ENCODE measurements around the gene ZC3H18.

ZC3H18 gene

DNA sequence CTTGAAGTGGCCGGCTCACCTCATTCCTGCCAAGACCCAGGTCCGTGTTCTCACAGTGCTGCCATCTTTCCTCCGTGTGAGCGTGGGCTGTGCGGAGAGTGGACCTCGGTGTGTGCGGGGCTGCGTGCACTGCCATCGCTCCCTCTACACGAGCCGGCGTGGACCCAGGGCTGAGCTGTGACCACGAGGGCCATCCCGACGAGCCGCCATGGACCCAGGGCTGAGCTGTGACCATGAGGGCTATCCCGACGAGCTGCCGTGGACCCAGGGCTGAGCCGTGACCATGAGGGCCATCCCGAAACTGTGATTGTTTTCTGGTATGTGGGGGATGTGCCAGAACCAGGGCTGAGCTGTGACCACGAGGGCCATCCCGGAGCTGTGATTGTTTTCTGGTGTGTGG lies 101.6 kb downstream of the ZC3H18 start:
- H3K36me3 Mint-ChIP-seq (ENCODE audit: low read depth), result peaks cover 6% of the 10 kb centered on the region
- no peak overlapping the region for H3K4me3 Mint-ChIP-seq
- DNase-seq, result no peak
- H3K27ac Mint-ChIP-seq, result no peak overlapping the region
- H3K4me1 Mint-ChIP-seq (ENCODE audit: low read depth), result no peaks in the 10 kb centered on the region
- H3K27me3 Mint-ChIP-seq, result no peaks in the 10 kb centered on the region
- no peaks in the 10 kb centered on the region for H3K9me3 Mint-ChIP-seq

GRCh38 chr16:88672776-88673175 lies 102.6 kb downstream of the ZC3H18 start:
- Mint-ChIP-seq H3K36me3 (ENCODE audit: low read depth) (peaks cover 8% of the 10 kb centered on the region), H3K4me1 (ENCODE audit: low read depth) (no peaks in the 10 kb centered on the region)

DNA sequence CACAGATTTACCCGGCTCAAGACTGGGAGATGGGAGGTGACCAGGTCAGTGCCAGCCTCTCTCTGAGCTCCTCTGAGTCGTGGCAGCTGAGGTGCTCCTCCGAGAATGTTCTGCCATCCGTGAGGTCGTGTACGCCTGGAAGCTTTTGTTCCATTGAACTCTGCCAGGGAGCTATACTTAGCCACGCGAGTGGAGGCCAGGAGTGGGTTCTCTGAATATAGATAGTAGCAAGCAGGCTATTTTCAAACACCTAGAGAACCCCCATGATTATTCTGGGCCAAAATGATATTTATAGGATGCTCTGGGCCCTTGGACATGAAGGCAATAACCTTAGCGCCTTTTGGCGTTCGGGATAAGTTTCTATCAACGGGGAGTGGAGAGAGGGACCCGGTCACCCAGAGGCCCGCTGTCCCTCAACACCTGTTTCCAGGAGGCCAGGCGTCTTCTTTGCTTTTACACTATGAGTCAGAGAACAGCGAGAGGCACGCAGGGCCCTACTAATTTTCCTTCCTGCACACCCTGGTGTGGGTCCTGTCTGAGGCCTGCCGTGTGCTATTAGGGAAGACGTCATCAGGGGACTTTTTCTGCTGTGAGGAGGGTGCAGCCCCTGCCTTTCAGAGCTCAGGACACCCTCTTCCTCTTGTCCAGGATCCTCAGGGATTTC lies 103.6 kb downstream of the ZC3H18 start:
- peaks cover 2% of the 10 kb centered on the region for H3K36me3 Mint-ChIP-seq (ENCODE audit: low read depth)
- no peaks in the 10 kb centered on the region for H3K27me3 Mint-ChIP-seq
- H3K4me1 Mint-ChIP-seq (ENCODE audit: low read depth), result no peaks in the 10 kb centered on the region
- H3K9me3 Mint-ChIP-seq, result no peaks in the 10 kb centered on the region
- no peak overlapping the region for H3K27ac Mint-ChIP-seq
- DNase-seq, result no peak
- H3K4me3 Mint-ChIP-seq, result no peak overlapping the region

More at GRCh38 chr16:88672776-88673175, 102.6 kb downstream of the ZC3H18 start:
- H3K27me3 Mint-ChIP-seq, result no peaks in the 10 kb centered on the region
- H3K4me3 Mint-ChIP-seq, result no peak overlapping the region
- no peaks in the 10 kb centered on the region for H3K9me3 Mint-ChIP-seq
- no peak overlapping the region for H3K27ac Mint-ChIP-seq
- no peak for DNase-seq

GRCh38 chr16:88676502-88677242 lies 106.5 kb downstream of the ZC3H18 start:
- H3K27me3 Mint-ChIP-seq, result no peaks in the 10 kb centered on the region
- peaks cover 4% of the 10 kb centered on the region for H3K36me3 Mint-ChIP-seq (ENCODE audit: low read depth)
- no peak for DNase-seq
- no peak overlapping the region for H3K4me3 Mint-ChIP-seq
- H3K9me3 Mint-ChIP-seq, result no peaks in the 10 kb centered on the region
- H3K4me1 Mint-ChIP-seq (ENCODE audit: low read depth), result peaks cover 12% of the 10 kb centered on the region
- H3K27ac Mint-ChIP-seq, result no peak overlapping the region

DNA sequence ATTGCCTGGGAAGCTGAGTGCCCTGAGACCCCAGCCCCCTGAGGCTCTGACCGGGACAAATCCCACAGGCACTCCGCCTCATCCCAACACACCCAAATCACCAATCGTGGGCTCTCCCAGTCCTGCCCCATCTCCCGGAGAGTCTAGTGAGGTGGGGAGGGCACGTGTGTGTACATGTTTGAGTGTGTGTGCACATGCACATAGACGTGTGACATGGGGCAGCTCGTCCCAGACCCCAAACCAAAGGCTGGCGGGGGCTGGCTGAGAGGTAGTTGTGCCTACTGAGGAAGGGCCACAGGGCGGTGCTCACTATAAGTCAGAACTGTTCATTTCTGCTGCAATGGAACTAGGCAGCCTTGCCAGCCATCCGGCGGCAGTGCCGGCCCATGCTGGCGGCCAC lies 107.5 kb downstream of the ZC3H18 start:
- H3K27me3 Mint-ChIP-seq, result no peaks in the 10 kb centered on the region
- no peak for DNase-seq
- H3K4me3 Mint-ChIP-seq, result no peak overlapping the region
- no peaks in the 10 kb centered on the region for H3K9me3 Mint-ChIP-seq
- H3K27ac Mint-ChIP-seq, result no peak overlapping the region
- peaks cover 21% of the 10 kb centered on the region for H3K4me1 Mint-ChIP-seq (ENCODE audit: low read depth)
- H3K36me3 Mint-ChIP-seq (ENCODE audit: low read depth), result peaks cover 4% of the 10 kb centered on the region

DNA sequence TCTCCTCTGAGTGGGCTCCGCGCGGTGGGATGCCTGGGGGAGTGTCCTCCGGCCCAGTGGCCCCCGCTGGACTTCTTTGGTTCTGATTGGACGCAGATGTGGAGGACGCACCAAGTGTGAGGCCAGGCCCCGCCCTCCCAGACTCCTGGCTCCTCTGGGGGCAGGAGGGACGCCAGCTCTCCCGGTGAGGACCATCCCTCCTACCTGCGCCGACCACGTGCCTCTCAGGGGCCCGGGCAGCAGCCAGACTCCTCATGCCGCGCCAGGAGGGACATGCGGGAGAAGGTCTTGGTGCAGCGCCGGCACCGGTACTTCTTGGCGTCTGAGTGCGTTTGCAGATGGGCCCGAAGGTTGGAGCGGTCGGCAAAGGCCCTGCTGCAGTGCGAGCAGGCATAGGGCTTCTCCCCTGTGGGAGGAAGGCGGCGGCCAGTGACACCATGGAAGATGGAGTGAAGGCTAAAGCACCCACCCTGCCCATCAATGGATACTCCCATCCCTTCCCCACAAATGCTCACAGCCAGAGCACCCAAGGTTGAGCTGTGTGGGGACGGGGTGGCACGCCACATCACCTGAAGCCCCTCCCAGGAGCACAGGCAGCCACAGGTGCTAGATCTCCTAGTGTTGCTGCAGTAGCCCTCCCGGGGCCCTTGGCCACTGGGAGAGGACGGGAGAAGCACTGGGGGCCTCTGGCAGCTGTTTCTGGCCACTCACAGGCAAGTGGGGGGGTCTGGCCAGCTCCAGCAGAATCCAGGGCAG lies 108.2 kb downstream of the ZC3H18 start:
- Mint-ChIP-seq H3K27me3 (no peaks in the 10 kb centered on the region), H3K27ac (no peak overlapping the region), H3K4me1 (ENCODE audit: low read depth) (peaks cover 21% of the 10 kb centered on the region), H3K9me3 (no peaks in the 10 kb centered on the region), H3K36me3 (ENCODE audit: low read depth) (peaks cover 4% of the 10 kb centered on the region), H3K4me3 (no peak overlapping the region)
- no peak for DNase-seq

GRCh38 chr16:88680554-88681083 lies 110.4 kb downstream of the ZC3H18 start:
- Mint-ChIP-seq H3K27me3 (no peaks in the 10 kb centered on the region), H3K36me3 (ENCODE audit: low read depth) (peaks cover 4% of the 10 kb centered on the region), H3K9me3 (no peaks in the 10 kb centered on the region), H3K4me1 (ENCODE audit: low read depth) (peaks cover 43% of the 10 kb centered on the region), H3K27ac (peak overlapping the region; percentile 94), H3K4me3 (no peak overlapping the region)
- no peak for DNase-seq

DNA sequence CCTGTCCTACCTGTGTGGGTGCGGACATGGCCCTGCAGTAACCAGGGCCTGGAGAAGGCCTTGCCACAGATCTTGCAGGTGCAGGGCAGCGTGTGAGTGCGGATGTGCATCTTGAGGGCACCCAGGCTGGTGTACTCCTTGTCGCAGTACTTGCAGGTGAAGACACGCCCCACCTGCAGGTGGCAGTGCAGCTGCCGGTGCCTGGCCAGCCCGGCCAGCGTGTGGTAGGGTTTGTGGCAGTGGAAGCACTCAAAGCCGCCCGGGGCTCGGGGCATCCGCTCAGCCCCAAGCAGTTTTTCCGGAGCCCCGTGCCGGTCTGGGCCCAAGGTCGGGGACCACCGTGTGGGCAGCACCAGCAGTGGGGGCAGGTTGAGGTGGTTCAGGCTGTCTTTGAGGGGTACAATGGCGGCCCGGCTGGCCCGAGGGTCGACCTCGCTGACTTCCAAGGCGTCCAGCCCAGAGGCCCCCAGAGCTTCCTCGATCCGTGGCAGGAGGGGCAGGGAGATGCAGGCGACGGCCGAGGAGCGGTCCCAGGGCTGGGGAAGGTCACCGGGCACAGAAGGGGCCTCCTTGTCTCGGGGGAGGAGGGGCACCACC lies 111.0 kb downstream of the ZC3H18 start:
- Mint-ChIP-seq H3K36me3 (ENCODE audit: low read depth) (peaks cover 4% of the 10 kb centered on the region), H3K9me3 (no peaks in the 10 kb centered on the region), H3K4me3 (peak overlapping the region; percentile 64), H3K4me1 (ENCODE audit: low read depth) (peaks cover 43% of the 10 kb centered on the region), H3K27ac (peak overlapping the region; percentile 94), H3K27me3 (no peaks in the 10 kb centered on the region)
- peak; percentile 65 for DNase-seq

Data from activated T-cell treated with anti-CD3 and anti-CD28 coated beads, Interleukin-2, amount 50 U/mL, for 24 hours (primary cell).